Activated T-helper 17 cell treated with anti-CD3 and anti-CD28 coated beads, Interleukin-2, amount 50 U/mL, for 72 hours (primary cell): ENCODE data around the gene PIPOX. TPM values are rescaled to one million over a fixed set of nuclear protein-coding genes. Genes with fewer than 3 reads are reported as not detected.

Experiments
- ATAC-seq: fragments of 150-1000 bp; cut with Tn5 transposase; replicated peaks from 2 replicates; pipeline ENCODE4 v1.10.0; 2021; ENCODE audit warnings: mild to moderate bottlenecking, moderate library complexity
- H3K27ac Mint-ChIP-seq: one replicate; pipeline ENCODE4 v1.8.0; 2022; ENCODE audit warnings: mixed read lengths
- H3K27me3 Mint-ChIP-seq: one replicate; pipeline ENCODE4 v1.8.0; 2022; ENCODE audit warnings: mixed read lengths
- H3K36me3 Mint-ChIP-seq: one replicate; pipeline ENCODE4 v1.8.0; 2022; ENCODE audit warnings: low read depth, mild to moderate bottlenecking, mixed read lengths
- H3K4me1 Mint-ChIP-seq: one replicate; pipeline ENCODE4 v1.8.0; 2022; ENCODE audit warnings: mixed read lengths
- H3K4me3 Mint-ChIP-seq: one replicate; pipeline ENCODE4 v1.8.0; 2022; ENCODE audit warnings: mild to moderate bottlenecking, mixed read lengths
- H3K9me3 Mint-ChIP-seq: one replicate; pipeline ENCODE4 v1.8.0; 2022; ENCODE audit warnings: mixed read lengths
- total RNA-seq, 2 donors: library from RNA; stranded (reverse); gene quantifications; one replicate each; pipeline ENCODE4 v1.2.3, GENCODE V29; 2022

PIPOX gene
- total RNA-seq, 2 donors from 2014 or later: 2.0 to 5.6 TPM

DNA sequence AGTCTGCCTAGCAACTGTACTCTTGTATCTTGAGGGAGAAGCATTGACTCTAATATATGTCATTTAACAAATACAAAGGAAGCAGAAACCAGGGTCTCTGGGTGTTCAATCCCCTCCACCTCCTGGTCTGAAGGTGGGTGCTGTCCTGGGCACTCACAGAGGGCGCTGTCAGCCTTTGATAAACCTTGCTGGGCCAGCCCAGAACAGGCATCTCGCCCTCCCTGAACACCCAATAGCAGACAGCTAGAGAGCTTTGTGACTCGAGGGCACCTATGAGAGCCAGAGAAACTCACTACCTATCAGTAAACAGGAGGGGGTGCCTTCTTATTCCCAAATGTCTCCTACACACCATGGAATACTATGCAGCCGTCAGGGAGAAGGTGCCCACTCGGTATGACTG is 6.4 kb upstream of the PIPOX start:
- no peaks in the 10 kb centered on the region for H3K36me3 Mint-ChIP-seq
- peaks cover 10% of the 10 kb centered on the region for H3K9me3 Mint-ChIP-seq
- H3K27ac Mint-ChIP-seq: no peak overlapping the region
- H3K4me1 Mint-ChIP-seq: no peaks in the 10 kb centered on the region
- no peak overlapping the region for H3K4me3 Mint-ChIP-seq
- no peak for ATAC-seq
- peaks cover 36% of the 10 kb centered on the region for H3K27me3 Mint-ChIP-seq

DNA sequence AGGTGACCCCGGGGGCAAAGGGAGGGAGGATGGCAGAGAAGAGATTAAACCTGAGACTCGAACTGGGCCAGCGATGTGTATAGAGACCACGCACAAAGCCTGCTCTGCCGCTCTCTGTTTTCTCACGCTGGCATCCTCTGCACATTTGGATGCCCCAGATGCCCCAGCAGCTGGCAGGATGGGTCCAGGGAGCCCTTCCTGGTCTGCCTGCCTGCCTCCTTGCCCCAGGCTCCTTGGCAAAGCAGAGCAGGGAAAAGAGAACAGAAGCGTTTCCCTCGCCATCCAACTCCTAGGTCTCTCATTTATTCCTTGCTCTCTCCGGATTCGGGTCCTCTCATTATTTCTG is 5.2 kb upstream of the PIPOX start:
- H3K27ac Mint-ChIP-seq: no peak overlapping the region
- no peaks in the 10 kb centered on the region for H3K36me3 Mint-ChIP-seq
- peaks cover 10% of the 10 kb centered on the region for H3K9me3 Mint-ChIP-seq
- H3K4me3 Mint-ChIP-seq: no peak overlapping the region
- peaks cover 26% of the 10 kb centered on the region for H3K27me3 Mint-ChIP-seq
- H3K4me1 Mint-ChIP-seq: no peaks in the 10 kb centered on the region
- ATAC-seq: no peak

DNA sequence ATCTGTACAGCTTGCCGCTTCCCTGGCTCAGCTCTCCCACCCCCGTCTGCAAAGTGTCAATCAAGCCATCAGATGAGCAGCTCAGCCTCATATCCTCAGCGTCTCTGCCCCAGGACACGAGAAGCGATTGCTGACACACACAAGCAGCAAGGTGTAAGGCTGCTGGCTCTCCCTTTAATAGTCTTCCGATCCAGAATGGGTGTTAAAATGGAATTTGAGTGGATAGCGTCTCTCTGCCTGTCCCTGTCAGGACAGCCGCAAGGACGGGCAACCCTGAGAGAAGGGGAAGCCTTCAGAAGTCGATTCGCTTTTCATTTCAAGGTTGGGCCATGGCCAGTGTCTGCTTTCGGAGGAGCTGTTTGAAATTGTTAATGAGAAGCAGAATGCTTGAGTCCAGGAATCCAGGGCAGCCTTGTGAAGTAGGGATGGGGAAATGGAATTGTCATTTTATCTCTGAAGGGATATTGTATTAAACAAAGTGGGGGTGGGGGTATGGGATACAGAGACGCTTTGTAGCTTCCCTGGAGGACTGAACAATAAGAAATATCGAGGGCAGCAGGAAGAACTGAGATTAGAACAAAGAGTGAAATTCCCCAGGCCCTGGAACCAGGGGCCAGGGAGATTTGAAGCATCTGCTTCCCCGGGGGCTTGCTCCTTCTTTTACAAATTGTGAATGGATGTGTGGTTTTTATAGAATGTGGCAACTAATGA is 4.7 kb upstream of the PIPOX start:
- no peak for ATAC-seq
- Mint-ChIP-seq H3K27ac (no peak overlapping the region), H3K36me3 (no peaks in the 10 kb centered on the region), H3K9me3 (peaks cover 10% of the 10 kb centered on the region), H3K27me3 (peaks cover 23% of the 10 kb centered on the region), H3K4me3 (no peak overlapping the region), H3K4me1 (no peaks in the 10 kb centered on the region)

DNA sequence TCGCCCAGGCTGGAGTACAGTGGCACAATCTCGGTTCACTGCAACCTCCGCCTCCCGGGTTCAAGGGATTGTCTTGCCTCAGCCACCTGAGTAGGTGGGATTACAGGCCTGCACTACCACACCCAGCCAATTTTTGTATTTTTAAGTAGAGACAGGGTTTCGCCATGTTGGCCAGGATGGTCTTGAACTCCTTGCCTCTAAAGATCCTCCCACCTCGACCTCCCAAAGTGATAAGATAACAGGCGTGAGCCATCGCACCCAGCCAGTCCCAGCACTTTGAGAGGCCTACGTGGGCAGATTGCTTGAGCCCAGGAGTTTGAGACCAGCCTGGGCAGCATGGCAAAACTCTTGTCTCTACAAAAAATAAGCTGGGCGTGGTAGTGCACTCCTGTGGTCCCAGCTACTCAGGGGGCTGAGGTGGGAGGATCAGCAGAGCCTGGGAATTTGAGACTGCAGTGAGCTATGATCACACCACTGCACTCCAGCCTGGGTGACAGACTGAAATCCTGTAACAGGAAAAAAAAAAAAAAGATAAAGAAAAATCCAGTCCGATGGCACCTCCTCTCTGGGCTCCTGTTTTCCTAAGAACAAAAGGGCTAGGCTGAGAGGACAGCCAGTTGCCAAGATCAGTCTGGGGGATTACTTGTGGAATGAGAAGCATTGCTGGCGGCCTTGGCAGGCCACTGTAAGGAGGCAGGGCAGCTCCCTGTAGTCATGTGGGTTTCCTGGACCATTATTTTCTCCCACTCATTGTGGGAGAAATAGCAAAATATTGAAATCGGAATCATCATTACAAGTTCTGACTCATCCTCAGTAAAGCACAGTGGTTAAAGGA is 3.0 kb upstream of the PIPOX start:
- H3K9me3 Mint-ChIP-seq: peaks cover 4% of the 10 kb centered on the region
- ATAC-seq: no peak

DNA sequence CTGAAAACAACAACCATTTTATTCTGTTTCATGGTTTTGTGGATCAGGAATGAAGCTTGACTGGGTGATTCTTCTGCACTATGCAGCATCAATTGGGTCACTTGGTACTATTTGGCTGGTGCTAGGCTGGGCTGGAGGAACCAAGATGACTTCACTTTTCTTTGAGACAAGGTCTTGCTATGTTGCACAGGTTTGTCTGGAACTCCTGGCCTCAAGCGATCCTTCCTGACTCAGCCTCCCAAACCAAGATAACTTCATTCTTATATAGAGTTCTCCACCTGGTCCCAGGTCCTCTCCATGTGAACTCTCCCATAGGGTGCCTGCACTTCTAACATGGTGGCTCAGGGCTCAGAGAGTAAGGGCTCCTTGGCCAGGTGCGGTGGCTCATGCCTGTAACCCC is 1.9 kb upstream of the PIPOX start:
- no peak for ATAC-seq
- peaks cover 9% of the 10 kb centered on the region for H3K27me3 Mint-ChIP-seq
- no peak overlapping the region for H3K4me3 Mint-ChIP-seq
- H3K4me1 Mint-ChIP-seq: no peaks in the 10 kb centered on the region
- no peak overlapping the region for H3K27ac Mint-ChIP-seq
- H3K9me3 Mint-ChIP-seq: no peaks in the 10 kb centered on the region
- H3K36me3 Mint-ChIP-seq: no peaks in the 10 kb centered on the region

More for the DNA sequence above, 3.0 kb upstream of the PIPOX start:
- no peaks in the 10 kb centered on the region for H3K36me3 Mint-ChIP-seq
- H3K4me1 Mint-ChIP-seq: no peaks in the 10 kb centered on the region
- H3K4me3 Mint-ChIP-seq: no peak overlapping the region
- peaks cover 11% of the 10 kb centered on the region for H3K27me3 Mint-ChIP-seq
- H3K27ac Mint-ChIP-seq: no peak overlapping the region

DNA sequence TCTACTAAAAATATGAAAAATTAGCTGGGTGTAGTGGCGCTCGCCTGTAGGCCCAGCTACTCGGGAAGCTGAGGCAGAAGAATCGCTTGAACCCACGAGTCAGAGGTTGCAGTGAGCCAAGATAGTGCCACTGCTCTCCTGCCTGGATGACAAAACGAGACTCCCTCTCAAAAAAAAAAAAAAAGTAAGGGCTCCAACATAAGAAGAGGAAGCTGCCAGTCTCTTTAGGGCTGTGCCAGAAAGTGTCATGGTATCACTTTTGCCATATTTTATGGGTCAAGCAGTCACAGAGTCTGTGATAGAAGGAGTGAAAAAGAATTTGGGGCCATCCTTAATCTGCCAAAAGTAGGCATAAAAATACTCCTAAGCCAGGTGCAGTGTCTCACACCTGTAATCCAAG is 1.4 kb upstream of the PIPOX start:
- Mint-ChIP-seq H3K36me3 (no peaks in the 10 kb centered on the region), H3K4me1 (no peaks in the 10 kb centered on the region), H3K9me3 (no peaks in the 10 kb centered on the region), H3K27ac (no peak overlapping the region), H3K27me3 (peaks cover 9% of the 10 kb centered on the region), H3K4me3 (no peak overlapping the region)
- ATAC-seq: no peak

DNA sequence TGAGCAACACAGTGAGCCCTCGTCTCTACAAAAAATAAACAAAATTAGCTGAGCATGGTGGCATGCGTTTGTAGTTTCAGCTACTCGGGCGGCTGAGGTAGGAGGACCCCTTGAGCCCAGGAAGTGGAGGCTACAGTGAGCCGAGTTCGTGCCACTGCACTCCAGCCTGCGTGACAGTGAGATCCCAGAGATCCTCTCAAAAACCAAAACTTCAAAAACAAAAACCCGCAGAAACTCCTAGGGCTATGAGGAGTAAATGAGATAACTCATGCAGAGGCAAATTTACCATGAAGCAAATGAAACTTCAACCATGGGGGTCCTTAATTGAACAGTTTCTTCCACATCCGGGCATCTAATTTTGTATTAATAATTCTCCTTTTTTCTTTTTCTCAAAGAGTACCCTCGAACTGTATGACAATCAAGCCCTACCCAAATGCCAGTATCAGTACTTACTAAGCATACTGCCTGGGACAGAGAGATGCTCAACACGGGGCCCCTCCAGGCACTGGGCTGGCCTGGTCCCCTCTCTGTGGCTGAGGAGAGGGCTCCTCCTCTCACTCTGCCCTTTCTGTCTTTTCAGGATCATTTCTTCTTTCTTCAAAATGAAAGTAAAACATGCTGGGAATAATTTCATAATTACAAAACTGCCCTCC is 789 bp upstream of the PIPOX start:
- ATAC-seq: no peak
- Mint-ChIP-seq H3K4me3 (no peak overlapping the region), H3K27me3 (peaks cover 9% of the 10 kb centered on the region), H3K4me1 (no peaks in the 10 kb centered on the region), H3K27ac (no peak overlapping the region), H3K9me3 (no peaks in the 10 kb centered on the region), H3K36me3 (no peaks in the 10 kb centered on the region)

DNA sequence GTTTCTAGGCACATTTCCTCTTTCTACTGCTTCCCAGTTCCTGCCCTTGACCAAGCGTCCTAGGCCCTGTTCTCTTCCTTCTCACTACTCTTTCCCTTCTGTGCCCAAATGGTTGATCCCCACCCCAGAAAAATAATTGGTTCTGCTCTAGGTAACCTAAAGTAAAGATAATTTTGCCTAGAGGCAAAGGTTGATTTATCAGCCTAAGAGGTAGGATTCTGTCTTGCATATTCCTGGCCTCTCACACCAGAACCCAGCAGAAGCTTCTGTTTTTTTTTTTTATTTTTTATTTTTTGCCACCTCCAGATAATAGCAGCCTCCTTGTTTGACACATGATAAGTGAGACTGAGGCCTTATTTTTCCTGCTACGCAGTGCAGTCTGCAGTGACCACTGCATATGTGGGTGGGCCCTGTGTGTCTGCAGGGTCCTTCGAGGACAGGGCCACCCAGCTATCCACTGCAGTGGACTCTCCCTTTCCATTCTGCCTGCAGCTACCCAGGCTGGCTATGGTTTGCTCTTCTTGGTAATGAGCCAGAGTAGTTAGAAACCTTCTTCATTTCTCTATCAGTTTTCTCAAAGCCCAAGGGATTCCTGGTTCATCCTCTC is 701 bp downstream of the PIPOX start:
- no peak overlapping the region for H3K4me3 Mint-ChIP-seq
- no peaks in the 10 kb centered on the region for H3K4me1 Mint-ChIP-seq
- no peak for ATAC-seq
- H3K9me3 Mint-ChIP-seq: no peaks in the 10 kb centered on the region
- no peaks in the 10 kb centered on the region for H3K36me3 Mint-ChIP-seq
- H3K27me3 Mint-ChIP-seq: peaks cover 9% of the 10 kb centered on the region
- H3K27ac Mint-ChIP-seq: no peak overlapping the region

DNA sequence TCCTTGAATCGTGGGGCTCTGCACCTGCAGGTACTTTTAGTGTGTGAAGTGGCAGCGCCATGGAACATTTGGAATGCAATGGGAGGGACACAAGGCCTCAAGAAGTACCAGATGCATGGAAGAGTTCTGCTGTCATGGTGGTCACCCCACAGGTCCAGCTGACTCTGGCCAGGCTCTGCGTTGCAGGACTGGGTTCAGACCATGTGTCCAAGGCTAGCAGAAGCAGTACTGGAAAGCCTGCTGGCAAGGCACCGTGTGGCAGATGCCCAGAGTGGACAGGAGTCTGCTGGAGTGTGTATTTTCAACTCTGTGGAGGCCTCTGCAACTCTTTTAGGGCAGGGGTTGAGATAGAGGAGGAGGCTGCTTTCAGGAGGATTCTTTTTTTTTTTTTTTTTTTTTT is 2.1 kb downstream of the PIPOX start:
- H3K4me3 Mint-ChIP-seq: no peak overlapping the region
- no peaks in the 10 kb centered on the region for H3K9me3 Mint-ChIP-seq
- peaks cover 12% of the 10 kb centered on the region for H3K27me3 Mint-ChIP-seq

DNA sequence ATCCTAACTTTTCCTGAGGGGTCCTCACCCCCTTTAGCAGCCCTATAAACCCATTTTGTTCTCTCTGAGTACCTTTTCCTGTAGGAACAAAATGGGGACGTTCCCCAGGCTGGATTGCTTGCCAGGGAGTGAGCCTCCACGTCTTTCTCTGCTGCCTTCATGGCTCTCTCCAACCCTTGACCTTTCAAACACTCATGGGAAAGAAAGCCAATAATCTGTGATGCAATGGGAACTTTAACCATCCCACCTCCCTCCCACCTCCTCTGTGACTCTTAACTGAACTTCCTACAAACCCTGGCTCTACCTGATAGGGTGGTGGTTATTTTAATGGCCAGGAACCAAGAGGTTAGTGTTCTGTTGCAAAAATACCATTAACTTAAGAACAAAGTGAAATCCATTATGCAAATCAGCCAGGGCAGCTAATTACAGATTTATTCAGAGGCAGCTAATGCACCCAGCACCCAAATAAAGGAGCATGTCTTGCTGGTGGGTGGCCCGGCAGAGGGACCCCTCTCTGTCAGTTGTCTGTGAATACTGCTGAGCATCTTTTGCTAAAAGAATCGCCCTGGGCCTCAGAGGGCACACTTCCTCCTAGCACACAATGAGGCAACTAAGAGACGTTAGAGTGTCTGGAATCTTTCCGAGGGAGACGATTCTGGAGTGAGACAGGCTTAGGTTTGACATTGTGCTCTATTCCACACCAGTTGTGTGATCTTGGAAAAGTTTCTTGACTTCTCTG is 3.0 kb downstream of the PIPOX start:
- H3K27ac Mint-ChIP-seq: no peak overlapping the region
- H3K4me3 Mint-ChIP-seq: no peak overlapping the region
- ATAC-seq: no peak
- H3K4me1 Mint-ChIP-seq: no peaks in the 10 kb centered on the region
- no peaks in the 10 kb centered on the region for H3K36me3 Mint-ChIP-seq
- H3K9me3 Mint-ChIP-seq: no peaks in the 10 kb centered on the region
- H3K27me3 Mint-ChIP-seq: peaks cover 13% of the 10 kb centered on the region

More for the DNA sequence above, 2.1 kb downstream of the PIPOX start:
- ATAC-seq: no peak
- no peaks in the 10 kb centered on the region for H3K36me3 Mint-ChIP-seq
- H3K4me1 Mint-ChIP-seq: no peaks in the 10 kb centered on the region
- no peak overlapping the region for H3K27ac Mint-ChIP-seq

DNA sequence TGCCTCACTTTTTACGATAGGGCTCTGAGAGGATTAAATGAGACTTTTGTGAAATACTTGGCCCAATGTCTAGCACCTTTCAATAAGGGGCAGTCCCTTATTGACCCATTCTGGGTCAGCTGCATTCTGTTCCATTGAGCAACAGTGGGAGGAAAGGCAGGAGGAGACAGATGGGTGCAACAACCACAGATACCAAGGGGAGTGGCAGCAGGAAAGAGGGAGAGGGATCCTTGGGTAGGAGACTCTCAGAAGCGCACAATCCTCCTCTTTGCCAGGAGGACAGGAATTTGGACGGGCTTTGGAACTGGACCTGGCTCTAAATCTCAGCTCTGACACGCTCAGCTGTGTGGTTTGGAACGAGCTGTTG is 3.5 kb downstream of the PIPOX start:
- peaks cover 13% of the 10 kb centered on the region for H3K27me3 Mint-ChIP-seq
- H3K36me3 Mint-ChIP-seq: no peaks in the 10 kb centered on the region
- no peak overlapping the region for H3K27ac Mint-ChIP-seq
- no peak for ATAC-seq
- no peak overlapping the region for H3K4me3 Mint-ChIP-seq
- H3K4me1 Mint-ChIP-seq: no peaks in the 10 kb centered on the region
- no peaks in the 10 kb centered on the region for H3K9me3 Mint-ChIP-seq

DNA sequence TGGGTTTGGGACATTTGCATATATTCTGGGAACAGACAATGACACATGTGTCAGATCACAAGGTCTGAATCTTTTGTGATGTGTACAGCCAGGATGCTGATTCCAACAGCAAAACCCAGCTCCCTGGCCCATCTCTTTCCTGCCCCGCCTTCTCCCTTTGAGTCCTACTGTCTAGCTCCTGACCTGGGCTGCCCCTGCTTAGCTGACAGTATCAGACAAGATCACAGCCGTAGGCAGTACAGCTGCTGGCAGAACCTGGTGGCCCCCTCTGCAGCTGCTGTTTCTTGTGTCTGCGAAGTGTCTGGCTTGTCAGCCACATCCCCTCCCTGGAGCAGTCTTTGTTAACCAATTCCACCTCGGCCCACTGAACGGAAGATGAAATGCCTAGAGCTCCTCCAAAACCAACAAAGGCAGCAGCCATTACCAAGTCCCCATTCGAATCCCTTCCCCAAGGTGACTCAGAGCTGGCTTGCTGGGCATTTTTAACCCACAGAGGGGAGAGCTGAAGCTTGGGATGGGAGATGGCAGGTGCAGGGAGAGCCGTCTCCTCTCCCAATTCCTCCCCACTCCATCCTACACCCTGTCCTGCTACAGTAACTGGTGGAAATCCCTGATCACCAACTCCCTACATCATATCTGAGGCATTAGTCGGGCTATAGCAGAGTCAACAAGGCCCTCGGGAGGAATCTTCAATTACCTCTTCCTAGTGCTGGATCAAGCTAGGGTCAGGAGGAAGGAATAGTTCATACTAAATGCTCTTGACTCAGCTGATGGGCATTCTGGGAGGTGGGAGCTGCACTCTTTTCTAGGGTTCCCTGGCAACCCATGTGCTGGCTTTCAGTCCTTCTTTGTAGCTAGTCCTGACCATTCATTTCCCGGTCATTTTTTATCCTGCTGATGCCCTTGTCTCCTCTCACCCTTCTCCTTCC is 5.8 kb downstream of the PIPOX start:
- Mint-ChIP-seq H3K9me3 (no peaks in the 10 kb centered on the region), H3K27me3 (peaks cover 17% of the 10 kb centered on the region), H3K4me3 (no peak overlapping the region), H3K4me1 (no peaks in the 10 kb centered on the region), H3K36me3 (no peaks in the 10 kb centered on the region), H3K27ac (no peak overlapping the region)
- ATAC-seq: peak; percentile 56

DNA sequence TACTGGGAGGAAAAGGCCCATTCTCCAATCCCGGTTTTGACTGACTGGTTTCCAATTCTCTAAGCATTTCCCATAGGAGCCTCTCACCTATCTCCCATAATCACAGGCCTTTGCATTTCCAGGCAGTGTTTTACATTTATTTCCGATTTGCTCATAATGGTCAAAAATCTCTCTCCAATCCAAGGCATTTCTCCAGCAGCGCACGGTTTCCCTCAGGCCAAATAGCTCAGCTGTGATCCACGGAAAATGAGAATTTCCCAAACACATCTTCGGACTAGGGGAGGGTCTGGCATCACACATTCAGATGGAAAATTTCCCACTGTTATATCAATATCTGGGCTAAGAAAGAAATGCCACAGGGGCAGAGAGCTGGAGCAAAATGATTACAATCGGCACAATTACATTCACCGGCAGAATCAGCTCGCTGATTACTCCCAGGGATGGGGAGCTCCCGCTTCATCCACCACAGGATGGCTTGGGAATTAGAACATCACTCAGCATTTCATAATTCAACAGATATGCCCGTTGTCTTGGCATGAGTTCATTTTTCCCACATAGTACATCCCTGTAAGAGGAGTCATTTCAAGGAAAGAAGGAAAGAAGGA is 6.7 kb downstream of the PIPOX start:
- no peak for ATAC-seq
- Mint-ChIP-seq H3K4me1 (no peaks in the 10 kb centered on the region), H3K36me3 (no peaks in the 10 kb centered on the region)

More for the DNA sequence above, 6.7 kb downstream of the PIPOX start:
- no peak overlapping the region for H3K27ac Mint-ChIP-seq
- no peak overlapping the region for H3K4me3 Mint-ChIP-seq
- H3K27me3 Mint-ChIP-seq: peaks cover 17% of the 10 kb centered on the region
- H3K9me3 Mint-ChIP-seq: no peaks in the 10 kb centered on the region
